Stomach (tissue), 9 donors: Measurements from ENCODE around the gene KCNT1. TPM values are rescaled to one million over a fixed set of nuclear protein-coding genes. Genes with fewer than 3 reads are reported as not detected.

Experiments used
- DNase-seq, 2 donors: peaks; one replicate each; pipeline versions ENCODE4 v3.0.0 to v3.0.0-alpha.2; 2013 to 2019
- H3K27ac ChIP-seq, 5 donors: fragments of 200-600 bp in 4 of 5; sonication (generic) in 4 of 5; one replicate each; pipeline ENCODE4 v1.5.1; 2013 to 2019; ENCODE audit warnings: mild to moderate bottlenecking in 1 of 5, moderate library complexity in 1 of 5
- H3K27me3 ChIP-seq, 3 donors: fragments of 200-600 bp; sonication (generic); one replicate each; pipeline ENCODE4 v1.5.1; 2017 to 2019; ENCODE audit warnings: mixed run types in 1 of 3
- H3K36me3 ChIP-seq, 4 donors: fragments of 200-600 bp; sonication (generic); 1 replicate in 3 of 4; 2 replicates in 1 of 4; pipeline ENCODE4 v1.5.1; 2016 to 2019
- H3K4me1 ChIP-seq, 4 donors: fragments of 200-600 bp; sonication (generic); one replicate each; pipeline ENCODE4 v1.5.1; 2016 to 2019
- H3K4me3 ChIP-seq, 4 donors: fragments of 200-600 bp; sonication (generic) in 3 of 4; one replicate each; pipeline ENCODE4 v1.5.1; 2016 to 2019; ENCODE audit warnings: mild to moderate bottlenecking in 1 of 4
- H3K9me3 ChIP-seq, 4 donors: fragments of 200-600 bp; sonication (generic); one replicate each; pipeline ENCODE4 v1.5.1; 2016 to 2019
- CTCF ChIP-seq, 7 experiments: fragments of 450-650 bp in 4 of 7; fragments of 200-600 bp in 3 of 7; sonication (generic) in 3 of 7; IDR thresholded peaks; one replicate each; pipeline ENCODE4 v1.5.1; 2016 to 2019; ENCODE audit warnings: antibody characterized with exemption in 7 of 7, control low read depth in 2 of 7, mild to moderate bottlenecking in 1 of 7
- EP300 ChIP-seq: sonication (generic); formaldehyde crosslinking; IDR thresholded peaks from one replicate; pipeline ENCODE4 v1.6.1; 2017; ENCODE audit warnings: antibody characterized with exemption
- POLR2A ChIP-seq, 4 donors: fragments of 450-650 bp; IDR thresholded peaks; one replicate each; pipeline ENCODE4 v1.6.1; 2016; ENCODE audit warnings: antibody characterized with exemption in 4 of 4, control low read depth in 2 of 4, mild to moderate bottlenecking in 1 of 4, moderate library complexity in 1 of 4
- POLR2AphosphoS5 ChIP-seq, 3 donors: sonication (generic); formaldehyde crosslinking; IDR thresholded peaks; one replicate each; pipeline ENCODE4 v1.6.1; 2016; ENCODE audit warnings: antibody characterized with exemption in 3 of 3
- WGBS, 5 donors: extraction: QIAGEN DNeasy Blood & Tissue Kit in 3 of 5; methylation state at CpG; one replicate each; pipeline versions ENCODE4 v1.1.5 to v1.1.7; 2013 to 2018; 5-methylcytosine and 5-hydroxymethylcytosine counted together
- intact Hi-C: fragments of 100-400 bp; cut with DNase I; formaldehyde crosslinking; loops from one replicate; pipeline ENCODE4 v1.15.1; 2023; ENCODE audit warnings: low total_unique reads
- polyA plus RNA-seq, 3 donors: library from polyadenylated mRNA; stranded (reverse); fragments of 200-250 nt; gene quantifications; one replicate each; pipeline ENCODE4 v1.2.3, GENCODE V29; 2013
- total RNA-seq, 5 donors: library from RNA; depleted of rRNA; stranded (reverse); fragments of >200 nt; gene quantifications; one replicate each; pipeline versions ENCODE4 v1.1.0 to v1.2.3, GENCODE V29; 2014 to 2016
- donor health status: healthy with polysubstance abuse.
- donor health status: Bipolar disorder and iron deficiency.
- donor health status: healthy.

KCNT1 gene
- total and polyA plus RNA-seq, 8 donors = 0.10 to 12.9 (median 0.37) TPM; not detected in 4

- Histone ChIP-seq H3K9me3 (no peaks in the 10 kb centered on the region), H3K27me3 (peaks cover 15 to 99% (median 52%) of the 10 kb centered on the region in 3 donors), H3K27ac (no peak overlapping the region), H3K36me3 (no peaks in the 10 kb centered on the region), H3K4me1 (peaks cover 0 to 7% (median 0%) of the 10 kb centered on the region in 4 donors), H3K4me3 (peak overlapping the region in 1 of 4 donors; percentile 14)
- WGBS, 5 donors = 26 to 38% (median 30%) methylated on average over 17 to 23 of the region's 23 CpGs
- intact Hi-C loops = no loop called here
- no peak for DNase-seq
- no peak for TF ChIP-seq EP300
- TF ChIP-seq CTCF (IDR thresholded peaks at IDR 0.05) = no peak
- no peak for TF ChIP-seq POLR2A (IDR thresholded peaks at IDR 0.05)
- no peak for TF ChIP-seq POLR2AphosphoS5 (IDR thresholded peaks at IDR 0.05)
Measured at GRCh38 chr9:135715056-135715595, 13.1 kb downstream of the KCNT1 start.

- H3K4me3 ChIP-seq = no peak overlapping the region
- no peaks in the 10 kb centered on the region for H3K9me3 ChIP-seq
- no peaks in the 10 kb centered on the region for H3K36me3 ChIP-seq
- H3K27ac ChIP-seq = no peak overlapping the region
- TF ChIP-seq CTCF (IDR thresholded peaks at IDR 0.05) (no peak), EP300 (no peak), POLR2A (IDR thresholded peaks at IDR 0.05) (no peak), POLR2AphosphoS5 (IDR thresholded peaks at IDR 0.05) (no peak)
- DNase-seq = no peak
- H3K4me1 ChIP-seq = peaks cover 0 to 7% (median 0%) of the 10 kb centered on the region in 4 donors
- intact Hi-C loops = no loop called here
- WGBS, 5 donors = 76 to 87% (median 83%) methylated on average over 11 of the region's 11 CpGs
- H3K27me3 ChIP-seq = peaks cover 15 to 99% (median 52%) of the 10 kb centered on the region in 3 donors
Measured at GRCh38 chr9:135716045-135716444, 14.1 kb downstream of the KCNT1 start.

- Histone ChIP-seq H3K9me3 (no peaks in the 10 kb centered on the region), H3K27ac (no peak overlapping the region), H3K4me1 (peaks cover 0 to 7% (median 0%) of the 10 kb centered on the region in 4 donors), H3K4me3 (no peak overlapping the region), H3K27me3 (peaks cover 15 to 99% (median 52%) of the 10 kb centered on the region in 3 donors), H3K36me3 (no peaks in the 10 kb centered on the region)
- TF ChIP-seq EP300 (no peak), POLR2AphosphoS5 (IDR thresholded peaks at IDR 0.05) (no peak), CTCF (IDR thresholded peaks at IDR 0.05) (no peak), POLR2A (IDR thresholded peaks at IDR 0.05) (no peak)
- intact Hi-C loops = no loop called here
- 76 to 85% (median 80%) methylated on average over 8 to 13 of the region's 13 CpGs for WGBS, 5 donors
- DNase-seq = no peak
Measured at GRCh38 chr9:135717410-135717809, 15.4 kb downstream of the KCNT1 start.

GRCh38 chr9:135718616-135719015, 16.6 kb downstream of the KCNT1 start:
- 55 to 91% (median 59%) methylated on average over 4 to 15 of the region's 15 CpGs for WGBS, 5 donors
- TF ChIP-seq EP300 (no peak), POLR2AphosphoS5 (IDR thresholded peaks at IDR 0.05) (no peak), POLR2A (IDR thresholded peaks at IDR 0.05) (no peak), CTCF (IDR thresholded peaks at IDR 0.05) (no peak)
- Histone ChIP-seq H3K4me3 (no peak overlapping the region), H3K9me3 (no peaks in the 10 kb centered on the region), H3K36me3 (no peaks in the 10 kb centered on the region), H3K27ac (no peak overlapping the region), H3K27me3 (peaks cover 15 to 99% (median 43%) of the 10 kb centered on the region in 3 donors), H3K4me1 (peaks cover 0 to 7% (median 0%) of the 10 kb centered on the region in 4 donors)
- DNase-seq = no peak
- intact Hi-C loops = no loop called here
